GM18502 (cell line): ENCODE measurements around the gene CA10.

ENCODE experiments used
- ATAC-seq: cut with Tn5 transposase; IDR thresholded peaks from one replicate; pipeline ENCODE4 v1.9.1; 2021; ENCODE audit warnings: mild to moderate bottlenecking; ENCODE audit not compliant: unreplicated experiment, poor library complexity

CA10 gene

GRCh38 chr17:51585514-51586104 is 572.9 kb downstream of the CA10 start:
- ATAC-seq: no peak

DNA sequence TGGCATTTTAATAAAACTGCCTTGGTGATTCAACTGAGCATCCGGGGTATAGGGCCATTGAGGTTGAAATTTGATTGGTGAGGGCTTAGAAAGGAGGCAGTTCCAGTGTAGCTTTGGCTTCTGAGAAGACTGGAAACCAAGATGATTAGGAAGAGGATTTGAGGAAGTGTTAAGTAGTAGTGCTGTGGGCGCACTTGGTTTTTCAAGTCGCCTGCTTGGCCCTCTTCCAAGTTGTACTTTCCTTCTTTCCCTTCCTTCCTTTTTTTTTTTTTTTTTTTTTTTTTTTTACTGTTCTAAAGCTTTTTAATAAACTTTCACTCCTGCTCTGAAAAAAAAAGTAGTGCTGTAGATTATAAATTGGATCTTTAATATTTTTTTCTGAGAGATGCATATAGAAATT is 577.6 kb downstream of the CA10 start:
- no peak for ATAC-seq
